Hepatocyte (in vitro differentiated cells): ENCODE results near the gene KCNN3. TPM values are rescaled to one million over a fixed set of nuclear protein-coding genes. Genes with fewer than 3 reads are reported as not detected.

Experiments
- DNase-seq: peaks from one replicate; pipeline ENCODE4 v3.0.0-alpha.2; 2016; ENCODE audit warnings: low spot score
- H2AFZ ChIP-seq: fragments of 200-600 bp; sonication (generic); 2 replicates; pipeline ENCODE4 v1.6.0; 2016; ENCODE audit warnings: antibody characterized with exemption, mild to moderate bottlenecking
- H3K27ac ChIP-seq: fragments of 200-600 bp; sonication (generic); 2 replicates; pipeline ENCODE4 v1.5.1; 2016; ENCODE audit warnings: mild to moderate bottlenecking
- H3K27me3 ChIP-seq: fragments of 200-600 bp; sonication (generic); 2 replicates; pipeline ENCODE4 v1.6.1; 2016
- H3K36me3 ChIP-seq: fragments of 200-600 bp; sonication (generic); replicated peaks from 2 replicates; pipeline ENCODE4 v1.5.1; 2016; ENCODE audit warnings: low read depth; ENCODE audit not compliant: insufficient read depth
- H3K4me1 ChIP-seq: fragments of 200-600 bp; sonication (generic); 2 replicates; pipeline ENCODE4 v1.5.1; 2016; ENCODE audit warnings: mild to moderate bottlenecking, moderate library complexity; ENCODE audit not compliant: insufficient read depth
- H3K4me2 ChIP-seq: fragments of 200-600 bp; sonication (generic); 2 replicates; pipeline ENCODE4 v1.6.0; 2016
- H3K4me3 ChIP-seq: fragments of 200-600 bp; sonication (generic); 2 replicates; pipeline ENCODE4 v1.5.1; 2016; ENCODE audit warnings: mild to moderate bottlenecking
- H3K79me2 ChIP-seq: fragments of 200-600 bp; sonication (generic); 2 replicates; pipeline ENCODE4 v1.6.0; 2017; ENCODE audit warnings: mild to moderate bottlenecking
- H3K9me2 ChIP-seq: fragments of 200-600 bp; sonication (generic); replicated peaks from 2 replicates; pipeline ENCODE4 v1.6.0; 2017; ENCODE audit warnings: mild to moderate bottlenecking; ENCODE audit not compliant: insufficient read depth
- H3K9me3 ChIP-seq: fragments of 200-600 bp; sonication (generic); 2 replicates; pipeline ENCODE4 v1.5.1; 2016; ENCODE audit warnings: low read depth, mild to moderate bottlenecking
- H4K20me1 ChIP-seq: fragments of 200-600 bp; sonication (generic); 2 replicates; pipeline ENCODE4 v1.6.0; 2016; ENCODE audit warnings: mild to moderate bottlenecking; ENCODE audit not compliant: insufficient read depth, poor library complexity, severe bottlenecking
- CTCF ChIP-seq: fragments of 200-600 bp; sonication (generic); IDR thresholded peaks from 2 replicates; pipeline ENCODE4 v1.5.1; 2016; ENCODE audit warnings: antibody characterized with exemption, mild to moderate bottlenecking; ENCODE audit not compliant: poor library complexity
- EZH2 ChIP-seq: fragments of 200-600 bp; sonication (generic); IDR thresholded peaks from 2 replicates; pipeline ENCODE4 v1.6.1; 2016; ENCODE audit warnings: antibody characterized with exemption, mild to moderate bottlenecking, borderline replicate concordance
- EZH2phosphoT487 ChIP-seq: fragments of 200-600 bp; sonication (generic); IDR thresholded peaks from one replicate; pipeline ENCODE4 v1.6.1; 2018; ENCODE audit warnings: antibody characterized with exemption, mild to moderate bottlenecking, low read depth, moderate library complexity; ENCODE audit not compliant: unreplicated experiment, severe bottlenecking
- WGBS: methylation state at CpG from one replicate; pipeline ENCODE4 v1.1.6; 2016; ENCODE audit warnings: low lambda C conversion rate; ENCODE audit errors: missing lambda C conversion rate; 5-methylcytosine and 5-hydroxymethylcytosine counted together
- polyA plus RNA-seq: library from polyadenylated mRNA; unstranded; fragments of >200 nt; fragmentation: Nextera tagmentation; extraction: Ambion mirVana; gene quantifications from 2 replicates; pipeline ENCODE4 v1.2.1, GENCODE V29; 2016
- total RNA-seq: library from RNA; depleted of rRNA; stranded (reverse); fragments of >200 nt; gene quantifications from 2 replicates; pipeline ENCODE4 v1.2.3, GENCODE V29; 2014

KCNN3 gene
- total and polyA plus RNA-seq, 2 experiments from 2014 or later, result 0.56 to 0.67 TPM

DNA sequence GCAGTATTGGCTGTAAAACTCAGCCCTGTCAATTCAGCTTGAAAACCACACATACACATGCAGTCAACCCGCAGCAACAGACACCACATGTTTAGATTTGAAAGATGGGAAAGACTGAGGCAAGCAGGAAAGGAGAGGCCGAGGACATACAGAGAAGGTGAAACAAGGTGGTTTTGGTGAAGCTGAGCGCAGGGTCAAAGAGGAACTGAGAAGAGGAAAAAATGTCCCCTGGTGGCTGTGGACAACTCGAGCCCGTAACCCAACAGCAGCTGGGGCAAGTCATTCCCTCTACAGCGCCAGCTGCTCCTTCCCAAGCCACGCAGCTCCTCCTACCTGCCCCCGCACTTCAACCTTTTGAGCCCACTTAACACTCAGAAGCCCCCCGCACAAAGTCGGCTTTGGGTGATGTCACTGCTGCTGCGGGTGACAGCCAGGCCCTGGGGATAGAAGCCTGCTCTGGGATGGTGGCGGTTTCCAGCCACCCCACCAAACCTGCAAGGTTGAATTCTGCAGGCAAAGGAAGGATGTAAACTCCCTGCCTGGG, 63.0 kb downstream of the KCNN3 start:
- no peak overlapping the region for H3K4me3 ChIP-seq
- H3K79me2 ChIP-seq, result no peaks in the 10 kb centered on the region
- no peaks in the 10 kb centered on the region for H3K4me1 ChIP-seq
- H4K20me1 ChIP-seq, result no peaks in the 10 kb centered on the region
- WGBS, result 67% methylated on average over 12 of the region's 12 CpGs
- H3K4me2 ChIP-seq, result no peak overlapping the region
- H3K36me3 ChIP-seq, result no peaks in the 10 kb centered on the region
- H3K27ac ChIP-seq, result no peak overlapping the region
- TF ChIP-seq EZH2 (no peak), CTCF (no peak), EZH2phosphoT487 (no peak)
- H3K9me2 ChIP-seq, result no peaks in the 10 kb centered on the region
- H3K27me3 ChIP-seq, result peaks cover 46% of the 10 kb centered on the region
- no peaks in the 10 kb centered on the region for H3K9me3 ChIP-seq
- no peak for DNase-seq
- H2AFZ ChIP-seq, result no peak overlapping the region

- Histone ChIP-seq H3K4me3 (no peak overlapping the region), H3K9me3 (no peaks in the 10 kb centered on the region), H2AFZ (no peak overlapping the region), H3K36me3 (no peaks in the 10 kb centered on the region), H3K27ac (no peak overlapping the region), H4K20me1 (no peaks in the 10 kb centered on the region), H3K4me2 (no peak overlapping the region), H3K4me1 (no peaks in the 10 kb centered on the region), H3K79me2 (no peaks in the 10 kb centered on the region), H3K27me3 (peaks cover 46% of the 10 kb centered on the region), H3K9me2 (no peaks in the 10 kb centered on the region)
- TF ChIP-seq CTCF, result no peak
- no peak for TF ChIP-seq EZH2
- no peak for TF ChIP-seq EZH2phosphoT487
- 79% methylated on average over 3 of the region's 3 CpGs for whole genome bisulfite sequencing
- no peak for DNase-seq
These were observed 63.7 kb downstream of the KCNN3 start for GRCh38 chr1:154806333-154806732.

GRCh38 chr1:154802982-154803920, 66.8 kb downstream of the KCNN3 start:
- Histone ChIP-seq H3K27me3 (peaks cover 32% of the 10 kb centered on the region), H3K4me1 (no peaks in the 10 kb centered on the region), H3K9me2 (no peaks in the 10 kb centered on the region), H4K20me1 (no peaks in the 10 kb centered on the region), H2AFZ (no peak overlapping the region), H3K36me3 (no peaks in the 10 kb centered on the region), H3K4me3 (no peak overlapping the region), H3K79me2 (no peaks in the 10 kb centered on the region), H3K27ac (no peak overlapping the region), H3K4me2 (no peak overlapping the region), H3K9me3 (no peaks in the 10 kb centered on the region)
- no peak for DNase-seq
- 78% methylated on average over 8 of the region's 8 CpGs for WGBS
- TF ChIP-seq CTCF, result no peak
- TF ChIP-seq EZH2, result no peak
- no peak for TF ChIP-seq EZH2phosphoT487
